ENCODE measurements around the gene ASTN2.

DNA sequence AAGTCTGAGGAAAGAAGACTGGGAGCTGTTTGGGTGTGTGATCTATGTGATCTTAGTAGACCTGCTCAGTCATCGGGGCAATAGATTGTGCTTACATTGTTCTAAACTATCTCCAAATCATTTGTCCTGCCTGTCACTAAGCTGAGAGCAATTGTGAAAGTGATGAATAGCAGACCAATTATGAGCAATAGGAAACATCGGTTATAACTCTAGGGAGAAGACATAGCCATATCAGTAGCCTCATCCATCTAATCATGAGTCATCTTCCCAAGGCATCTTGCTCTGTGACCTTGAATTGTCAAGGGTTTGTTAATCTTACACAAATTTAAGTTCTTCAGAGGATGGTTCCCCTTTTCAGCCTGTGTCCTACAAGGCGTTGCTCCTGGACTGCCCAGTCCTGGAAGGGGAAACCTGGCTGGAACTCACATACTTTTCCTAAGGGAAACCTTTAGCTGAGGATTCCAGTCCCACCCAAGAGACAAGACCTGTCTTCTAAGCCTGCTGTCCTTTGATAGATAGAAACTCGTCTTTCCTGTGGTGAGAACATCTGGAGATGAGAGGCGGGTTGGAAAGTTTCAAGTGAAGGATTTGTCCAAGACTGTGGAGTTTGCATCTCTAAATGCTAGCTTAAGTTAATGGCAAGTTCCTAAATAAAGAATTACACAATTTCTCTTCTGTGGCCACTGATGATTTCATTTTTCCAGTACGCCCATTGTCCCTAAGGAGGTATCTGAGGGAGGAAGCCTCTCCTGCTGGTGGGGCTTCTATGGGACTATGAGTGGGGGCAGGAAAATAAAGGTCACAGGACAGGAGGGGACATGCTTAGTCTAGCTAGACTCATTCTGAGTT lies 781.6 kb downstream of the ASTN2 start:
- TF ChIP-seq CTCF (conservative IDR thresholded peaks at IDR 0.05 in 1 of 2, IDR thresholded peaks at IDR 0.05 in 1 of 2; ENCODE audit: extremely low read depth in 1 of 2, insufficient read depth in 1 of 2, low read depth in 1 of 2, low read length in 2 of 2): no peak
- no peak for TF ChIP-seq EZH2 (IDR thresholded peaks at IDR 0.05; ENCODE audit: borderline replicate concordance, low read length)
